GM12892 (cell line): ENCODE results near the gene GFY.

ENCODE experiments used
- POLR2A ChIP-seq: IDR thresholded peaks from 2 replicates; pipeline ENCODE4 v1.6.1; 2011; ENCODE audit warnings: low read depth, low read length, control low read depth
- POLR2AphosphoS5 ChIP-seq: IDR thresholded peaks from 2 replicates; pipeline ENCODE4 v1.6.1; 2011; ENCODE audit warnings: low read depth, low read length, control low read depth

- TF ChIP-seq POLR2AphosphoS5 = no peak
- no peak for TF ChIP-seq POLR2A
Observed at GRCh38 chr19:49411681-49412326, 13.4 kb upstream of the GFY start.
